GM12891 (cell line): ENCODE measurements around the gene IL1RAPL1.

Source experiments
- POLR2A ChIP-seq: IDR thresholded peaks from 2 replicates; pipeline ENCODE4 v1.6.1; 2011; ENCODE audit warnings: low read depth, low read length, control low read depth
- POLR2AphosphoS5 ChIP-seq: IDR thresholded peaks from 2 replicates; pipeline ENCODE4 v1.6.1; 2011; ENCODE audit warnings: low read depth, low read length, control low read depth

DNA sequence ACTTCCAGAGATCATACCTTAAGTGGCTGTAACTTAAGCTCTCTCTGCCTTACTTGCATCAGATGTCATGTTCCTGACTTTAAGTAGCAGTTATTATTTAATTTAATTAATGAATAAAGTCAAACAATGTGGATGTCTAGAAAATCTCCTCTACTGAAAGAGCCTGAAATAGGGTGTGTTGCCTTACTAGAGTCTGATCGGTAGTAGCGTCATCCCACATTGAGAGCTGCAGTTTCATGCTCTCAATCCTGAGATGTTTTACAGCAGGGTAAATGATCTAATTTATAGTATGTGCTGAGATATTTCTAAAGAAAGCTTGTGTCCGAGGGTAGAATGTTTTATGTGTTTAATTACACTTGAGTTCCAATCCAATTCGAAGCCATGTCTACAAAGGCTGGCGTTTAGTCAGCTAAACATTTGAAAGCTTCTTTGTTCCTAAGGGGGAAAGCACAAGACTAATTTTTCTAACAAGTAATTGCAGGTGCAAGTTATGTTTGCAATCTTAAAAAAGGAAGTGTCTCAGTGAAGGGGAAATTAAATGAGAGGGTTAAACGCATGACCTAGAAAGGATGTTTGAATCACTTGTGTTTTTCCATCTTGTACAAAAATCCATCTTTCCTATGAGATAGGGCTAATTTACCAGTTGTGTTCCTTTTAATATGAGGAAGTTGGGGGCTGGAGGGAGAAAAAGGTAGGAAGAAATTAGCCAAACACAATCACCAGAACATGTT is 1237.1 kb downstream of the IL1RAPL1 start:
- TF ChIP-seq POLR2A, result no peak
- no peak for TF ChIP-seq POLR2AphosphoS5
